ENCODE data around the gene SYT13.

The SYT13 gene

GRCh38 chr11:45273509-45273908 lies 12.6 kb downstream of the SYT13 start:
- no peak for TF ChIP-seq CTCF (IDR thresholded peaks at IDR 0.05; ENCODE audit: poor library complexity, severe bottlenecking)

DNA sequence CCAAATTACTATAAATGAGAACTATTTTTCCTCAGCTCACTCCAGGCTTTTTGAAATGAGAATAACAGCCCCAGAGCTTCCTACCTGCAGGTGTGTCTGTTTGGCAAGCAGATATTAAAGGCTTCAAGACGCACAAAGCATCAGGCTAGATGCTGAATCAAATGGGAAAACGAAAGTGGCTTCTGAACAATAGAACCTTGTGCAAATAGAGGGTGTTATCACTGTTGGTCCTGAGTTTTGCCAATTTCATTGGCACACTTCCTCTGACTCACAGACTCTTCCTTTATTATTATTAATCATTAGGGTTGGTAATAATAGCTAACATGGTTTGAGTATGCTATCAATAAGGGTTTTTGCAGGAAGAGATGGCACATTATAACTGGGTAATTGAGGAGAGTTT lies 13.4 kb downstream of the SYT13 start:
- no peak overlapping the region for H3K27ac ChIP-seq (ENCODE audit: poor library complexity, severe bottlenecking)
- ATAC-seq (ENCODE audit: low read depth) (peak; percentile 63), DNase-seq (ENCODE audit: low spot score) (no peak)
- H3K9me3 ChIP-seq (ENCODE audit: severe bottlenecking) = no peaks in the 10 kb centered on the region
- no peak overlapping the region for H3K4me3 ChIP-seq (ENCODE audit: severe bottlenecking)
- H3K4me1 ChIP-seq (ENCODE audit: insufficient read depth, poor library complexity, severe bottlenecking) = no peaks in the 10 kb centered on the region
- TF ChIP-seq CTCF (IDR thresholded peaks at IDR 0.05; ENCODE audit: poor library complexity, severe bottlenecking) = no peak
- H3K36me3 ChIP-seq (ENCODE audit: low read depth) = no peaks in the 10 kb centered on the region
- no peaks in the 10 kb centered on the region for H3K27me3 ChIP-seq (ENCODE audit: insufficient read depth, poor library complexity, severe bottlenecking)

More at GRCh38 chr11:45273509-45273908, 12.6 kb downstream of the SYT13 start:
- Histone ChIP-seq H3K4me1 (ENCODE audit: insufficient read depth, poor library complexity, severe bottlenecking) (no peaks in the 10 kb centered on the region), H3K27me3 (ENCODE audit: insufficient read depth, poor library complexity, severe bottlenecking) (no peaks in the 10 kb centered on the region), H3K9me3 (ENCODE audit: severe bottlenecking) (no peaks in the 10 kb centered on the region), H3K4me3 (ENCODE audit: severe bottlenecking) (no peak overlapping the region), H3K27ac (ENCODE audit: poor library complexity, severe bottlenecking) (no peak overlapping the region), H3K36me3 (ENCODE audit: low read depth) (no peaks in the 10 kb centered on the region)
- ATAC-seq (ENCODE audit: low read depth) (no peak), DNase-seq (ENCODE audit: low spot score) (no peak)

- no peaks in the 10 kb centered on the region for H3K27me3 ChIP-seq (ENCODE audit: insufficient read depth, poor library complexity, severe bottlenecking)
- ATAC-seq (ENCODE audit: low read depth) (no peak), DNase-seq (ENCODE audit: low spot score) (no peak)
- no peaks in the 10 kb centered on the region for H3K36me3 ChIP-seq (ENCODE audit: low read depth)
- no peaks in the 10 kb centered on the region for H3K9me3 ChIP-seq (ENCODE audit: severe bottlenecking)
- no peak for TF ChIP-seq CTCF (IDR thresholded peaks at IDR 0.05; ENCODE audit: poor library complexity, severe bottlenecking)
- no peak overlapping the region for H3K27ac ChIP-seq (ENCODE audit: poor library complexity, severe bottlenecking)
- H3K4me1 ChIP-seq (ENCODE audit: insufficient read depth, poor library complexity, severe bottlenecking) = no peaks in the 10 kb centered on the region
- no peak overlapping the region for H3K4me3 ChIP-seq (ENCODE audit: severe bottlenecking)
Measured at GRCh38 chr11:45270946-45271716, 15.0 kb downstream of the SYT13 start.

DNA sequence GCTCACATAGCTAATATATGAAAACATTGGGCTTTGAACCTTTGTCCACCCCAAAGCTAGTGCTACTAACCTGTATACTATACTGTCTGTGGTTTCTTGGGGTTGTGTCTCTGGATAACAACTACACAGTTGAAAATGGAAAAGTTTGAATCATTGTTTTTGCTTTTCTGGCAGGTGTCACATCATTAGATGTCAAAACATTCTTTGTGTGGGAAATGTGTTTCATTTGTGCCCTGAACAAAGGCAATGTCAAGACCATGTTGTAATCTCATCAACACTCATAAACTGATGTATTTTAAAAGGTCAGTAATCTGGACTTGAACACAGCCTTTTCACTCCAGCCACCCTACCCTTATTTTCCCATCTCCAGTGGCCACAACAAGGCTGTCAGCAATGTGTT lies 16.5 kb downstream of the SYT13 start:
- Histone ChIP-seq H3K27me3 (ENCODE audit: insufficient read depth, poor library complexity, severe bottlenecking) (no peaks in the 10 kb centered on the region), H3K4me3 (ENCODE audit: severe bottlenecking) (no peak overlapping the region), H3K36me3 (ENCODE audit: low read depth) (no peaks in the 10 kb centered on the region), H3K27ac (ENCODE audit: poor library complexity, severe bottlenecking) (no peak overlapping the region), H3K4me1 (ENCODE audit: insufficient read depth, poor library complexity, severe bottlenecking) (peaks cover 7% of the 10 kb centered on the region), H3K9me3 (ENCODE audit: severe bottlenecking) (no peaks in the 10 kb centered on the region)
- no peak for TF ChIP-seq CTCF (IDR thresholded peaks at IDR 0.05; ENCODE audit: poor library complexity, severe bottlenecking)
- DNase-seq (ENCODE audit: low spot score) (no peak), ATAC-seq (ENCODE audit: low read depth) (no peak)

DNA sequence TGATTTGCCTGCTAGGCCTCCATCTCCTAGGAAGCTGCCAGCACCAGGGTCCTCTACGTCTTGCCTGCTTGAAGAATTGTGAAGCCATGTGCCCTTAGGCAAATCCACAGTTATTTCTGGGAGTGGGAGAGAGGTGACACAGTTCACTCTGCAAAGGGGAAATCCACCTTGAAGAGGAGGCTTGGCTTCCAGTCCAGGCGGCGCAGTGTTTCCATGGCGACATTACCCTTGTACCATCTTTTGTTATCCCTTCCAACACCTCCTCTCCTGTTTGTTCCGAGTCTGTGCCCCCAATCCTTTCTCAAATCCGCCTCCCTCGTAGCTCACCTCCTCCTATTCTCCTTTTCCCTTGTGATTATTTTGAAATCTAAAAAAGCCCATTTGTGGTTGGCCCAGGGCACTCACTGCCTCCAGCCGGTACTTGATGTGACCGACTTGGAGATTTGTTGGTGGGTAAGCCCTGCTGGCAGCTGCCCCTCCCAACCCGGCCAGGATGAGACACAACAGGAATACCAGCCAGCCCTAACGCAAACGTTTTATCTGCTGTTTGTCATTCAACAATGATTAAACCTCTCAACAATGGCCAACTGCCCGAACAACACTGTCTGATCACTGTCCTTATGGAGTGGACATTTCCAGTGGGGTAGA lies 18.4 kb downstream of the SYT13 start:
- H3K4me3 ChIP-seq (ENCODE audit: severe bottlenecking) = no peak overlapping the region
- DNase-seq (ENCODE audit: low spot score) (no peak), ATAC-seq (ENCODE audit: low read depth) (no peak)
- no peaks in the 10 kb centered on the region for H3K27me3 ChIP-seq (ENCODE audit: insufficient read depth, poor library complexity, severe bottlenecking)
- peaks cover 12% of the 10 kb centered on the region for H3K4me1 ChIP-seq (ENCODE audit: insufficient read depth, poor library complexity, severe bottlenecking)
- H3K27ac ChIP-seq (ENCODE audit: poor library complexity, severe bottlenecking) = no peak overlapping the region
- no peaks in the 10 kb centered on the region for H3K36me3 ChIP-seq (ENCODE audit: low read depth)
- H3K9me3 ChIP-seq (ENCODE audit: severe bottlenecking) = no peaks in the 10 kb centered on the region
- TF ChIP-seq CTCF (IDR thresholded peaks at IDR 0.05; ENCODE audit: poor library complexity, severe bottlenecking) = no peak

All from RWPE2 (cell line).